Fibroblast of skin of left biceps (primary cell): ENCODE data around the gene PAGE2.
"Not testable (repeated sequence)": the region's sequence is repeated elsewhere in the genome, so short reads cannot be mapped to it uniquely, and the experiment has no call there.

Experiments
- DNase-seq, 2 experiments: peaks; one replicate each; pipeline ENCODE4 v3.0.0-alpha.2; 2013; ENCODE audit warnings: low read depth in 2 of 2

PAGE2 gene, protein sequence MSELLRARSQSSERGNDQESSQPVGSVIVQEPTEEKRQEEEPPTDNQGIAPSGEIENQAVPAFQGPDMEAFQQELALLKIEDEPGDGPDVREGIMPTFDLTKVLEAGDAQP

DNA sequence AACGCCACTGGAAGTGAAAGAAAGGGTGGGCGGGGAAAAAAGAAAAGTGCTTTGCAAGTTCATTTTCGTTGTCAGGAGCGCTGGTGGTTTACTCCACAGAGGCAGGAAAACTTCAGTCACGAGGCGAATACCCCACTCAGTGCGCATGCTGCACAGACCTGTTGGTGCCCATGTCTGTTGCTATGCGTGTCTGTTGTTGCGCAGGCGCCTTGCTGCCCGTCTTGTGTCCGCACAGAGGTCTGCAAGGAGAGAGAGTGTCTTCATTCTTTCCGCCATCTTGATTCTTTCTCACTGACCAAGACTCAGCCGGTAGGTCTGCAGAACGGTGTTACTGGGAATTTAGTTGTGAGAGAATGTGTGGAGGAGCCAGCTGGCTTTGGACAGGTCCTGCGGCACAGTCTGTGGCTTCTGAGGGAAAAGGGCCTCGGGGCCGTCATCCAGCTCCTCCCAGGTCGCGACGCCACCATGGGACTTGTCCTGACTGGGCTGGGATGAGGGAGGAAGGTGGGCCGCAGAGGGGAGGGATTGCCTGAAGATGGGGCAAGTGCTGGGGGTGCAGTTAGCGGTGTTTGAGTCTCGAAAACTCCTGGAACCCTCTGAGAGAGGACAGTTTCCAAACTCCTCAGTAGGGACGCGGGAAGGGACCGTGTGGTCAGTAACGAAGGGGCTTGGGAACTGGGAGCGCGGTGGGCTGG, at the start of gene PAGE2:
TSS of gene PAGE2 (plus strand) at position 224 of the 695 bp plus-strand sequence. CDS start 1,003 bp downstream, outside the sequence.
- no peak for DNase-seq

DNA sequence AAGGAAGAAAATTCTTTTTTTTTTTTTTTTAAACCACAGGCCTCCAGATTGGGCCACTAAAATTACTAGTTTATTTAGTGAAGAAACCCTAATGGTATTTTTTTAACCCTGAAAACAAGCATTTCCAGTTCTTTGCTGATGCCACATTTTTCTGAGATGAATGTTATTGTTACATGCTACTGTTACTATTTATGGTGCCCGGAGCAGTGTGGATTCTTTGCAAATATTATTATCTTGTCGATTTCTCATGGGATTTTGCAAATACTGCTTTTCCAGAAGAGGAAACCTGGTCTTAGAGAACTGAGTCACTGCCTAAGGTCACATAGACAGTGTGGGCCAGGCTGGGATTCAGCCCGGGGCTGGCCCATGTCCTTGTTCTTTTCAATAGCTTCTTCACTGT, 49.3 kb upstream of the PAGE2 start:
- no peak for DNase-seq

DNA sequence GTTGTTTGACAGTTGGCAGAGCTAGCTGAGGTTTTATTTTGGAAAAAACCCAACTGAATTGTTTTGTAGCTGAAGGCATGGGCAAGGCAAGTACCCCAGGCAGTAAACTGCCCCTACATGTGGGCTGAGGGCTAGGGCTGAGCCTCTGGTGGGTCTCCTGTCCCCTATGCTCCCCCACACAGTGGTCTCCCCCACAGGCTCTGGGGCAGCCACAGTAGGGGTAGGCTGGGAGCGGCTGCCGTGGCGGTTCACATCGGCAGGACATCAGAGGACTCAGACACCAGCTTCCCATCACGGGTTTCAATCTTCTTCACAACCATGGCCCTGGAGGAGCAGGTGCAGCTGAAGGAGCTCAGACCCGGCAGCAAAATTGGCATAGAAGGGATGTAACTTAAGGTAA, 47.3 kb upstream of the PAGE2 start:
- no peak for DNase-seq

DNA sequence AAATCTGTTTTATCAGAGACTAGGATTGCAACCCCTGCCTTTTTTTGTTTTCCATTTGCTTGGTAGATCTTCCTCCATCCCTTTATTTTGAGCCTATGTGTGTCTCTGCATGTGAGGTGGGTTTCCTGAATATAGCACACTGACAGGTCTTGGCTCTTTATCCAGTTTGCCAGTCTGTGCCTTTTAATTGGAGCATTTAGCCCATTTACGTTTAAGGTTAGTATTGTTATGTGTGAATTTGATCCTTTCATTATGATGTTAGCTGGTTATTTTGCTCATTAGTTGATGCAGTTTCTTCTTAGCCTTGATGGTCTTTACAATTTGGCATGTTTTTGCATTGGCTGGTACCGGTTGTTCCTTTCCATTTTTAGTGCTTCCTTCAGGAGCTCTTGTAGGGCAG, 38.2 kb upstream of the PAGE2 start:
- not testable (repeated sequence) for DNase-seq

DNA sequence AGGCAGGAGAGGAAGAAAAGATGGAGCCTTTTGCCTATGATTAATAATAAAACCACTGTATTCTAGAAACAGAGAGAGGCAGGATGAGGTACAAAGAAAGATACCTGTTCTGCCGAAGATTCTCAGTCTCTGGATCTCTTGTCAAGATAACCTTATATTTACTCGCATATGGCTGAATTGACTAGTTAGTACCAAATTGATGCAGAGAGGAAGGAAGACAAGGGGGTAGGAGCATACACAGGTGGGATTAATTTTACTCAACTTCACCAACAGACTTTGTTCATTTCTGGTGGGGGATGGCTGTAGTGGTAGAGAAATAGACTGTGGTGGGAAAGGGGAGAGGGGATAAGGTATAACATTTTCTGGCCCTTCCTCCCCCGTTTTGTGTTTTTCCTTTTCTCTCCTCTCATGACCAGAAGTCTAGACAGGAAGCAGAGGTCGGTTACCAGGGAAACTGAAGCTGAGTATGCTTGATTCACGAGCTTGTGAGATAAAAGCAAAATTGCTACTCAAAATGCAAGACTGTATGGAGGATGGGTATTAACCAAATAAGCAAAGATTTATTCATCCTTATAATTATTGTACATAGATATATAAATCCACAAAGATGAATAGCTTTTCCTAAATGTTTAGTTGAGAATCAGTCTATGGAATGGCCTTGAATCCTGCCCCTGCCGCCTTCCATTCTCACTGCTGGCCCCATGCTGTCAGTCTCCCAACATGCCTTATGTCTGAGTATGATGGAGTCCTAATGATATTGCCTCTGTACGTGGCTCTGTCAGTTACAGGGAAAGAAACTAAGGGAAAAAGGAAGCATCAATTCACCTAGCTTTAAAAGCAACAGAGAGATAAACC, 31.8 kb upstream of the PAGE2 start:
- DNase-seq = no peak

DNA sequence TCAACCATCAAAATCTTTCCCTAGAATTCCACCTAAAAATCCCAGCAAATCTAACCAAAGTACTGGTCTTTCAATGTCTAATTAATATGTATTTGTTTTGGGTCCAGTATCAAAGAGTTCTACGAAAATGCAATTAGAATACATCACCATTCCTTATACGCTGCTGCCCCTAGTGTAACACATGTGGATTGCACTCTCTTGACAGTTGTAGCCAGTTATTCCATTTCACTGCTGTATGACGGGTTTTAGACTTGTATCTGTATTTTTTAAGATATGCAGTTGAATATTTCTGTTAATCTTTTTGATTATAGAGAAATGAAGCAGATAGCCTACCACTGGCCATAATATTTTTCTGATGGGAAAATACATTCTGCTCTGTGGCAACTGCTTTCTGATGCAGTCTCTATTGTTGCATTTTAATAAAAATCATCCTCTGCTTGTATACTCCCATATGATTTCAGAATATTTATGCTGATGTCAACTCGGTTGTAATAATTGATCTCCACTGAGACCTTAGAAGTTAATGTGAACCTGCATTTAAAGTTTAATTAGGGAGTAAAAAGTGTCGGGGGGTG, 31.1 kb upstream of the PAGE2 start:
- DNase-seq = no peak

DNA sequence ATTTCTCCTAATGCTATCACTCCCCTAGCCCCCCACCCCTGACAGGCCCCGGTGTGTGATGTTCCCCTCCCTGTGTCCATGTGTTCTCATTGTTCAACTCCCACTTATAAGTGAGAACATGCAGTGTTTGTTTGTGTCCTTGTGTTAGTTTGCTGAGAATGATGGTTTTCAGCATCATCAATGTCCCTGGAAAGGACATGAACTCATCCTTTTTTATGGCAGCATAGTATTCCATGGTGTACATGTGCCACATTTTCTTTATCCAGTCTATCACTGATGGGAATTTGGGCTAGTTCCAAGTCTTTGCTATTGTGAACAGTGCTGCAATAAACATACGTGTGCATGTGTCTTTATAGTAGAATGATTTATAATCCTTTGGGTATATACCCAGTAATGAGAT, 21.6 kb upstream of the PAGE2 start:
- DNase-seq = not testable (repeated sequence)

DNA sequence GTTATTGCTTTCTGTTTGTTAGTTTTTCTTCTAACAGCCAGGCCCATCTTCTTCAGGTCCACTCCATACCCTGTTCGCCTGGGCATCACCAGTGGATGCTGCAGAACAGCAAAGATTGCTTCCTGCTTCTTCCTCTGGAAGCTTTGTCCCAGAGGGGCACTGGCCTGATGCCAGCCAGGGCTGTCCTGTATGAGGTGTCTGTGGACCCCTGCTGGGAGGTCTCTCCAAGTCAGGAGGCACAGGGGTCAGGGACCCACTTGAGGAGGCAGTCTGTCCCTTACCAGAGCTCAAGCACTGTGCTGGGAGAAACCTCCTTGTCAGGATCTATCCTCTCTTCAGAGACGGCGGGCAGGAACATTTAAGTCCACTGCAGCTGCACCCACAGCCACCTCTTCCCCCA, 16.5 kb upstream of the PAGE2 start:
- DNase-seq = no peak

DNA sequence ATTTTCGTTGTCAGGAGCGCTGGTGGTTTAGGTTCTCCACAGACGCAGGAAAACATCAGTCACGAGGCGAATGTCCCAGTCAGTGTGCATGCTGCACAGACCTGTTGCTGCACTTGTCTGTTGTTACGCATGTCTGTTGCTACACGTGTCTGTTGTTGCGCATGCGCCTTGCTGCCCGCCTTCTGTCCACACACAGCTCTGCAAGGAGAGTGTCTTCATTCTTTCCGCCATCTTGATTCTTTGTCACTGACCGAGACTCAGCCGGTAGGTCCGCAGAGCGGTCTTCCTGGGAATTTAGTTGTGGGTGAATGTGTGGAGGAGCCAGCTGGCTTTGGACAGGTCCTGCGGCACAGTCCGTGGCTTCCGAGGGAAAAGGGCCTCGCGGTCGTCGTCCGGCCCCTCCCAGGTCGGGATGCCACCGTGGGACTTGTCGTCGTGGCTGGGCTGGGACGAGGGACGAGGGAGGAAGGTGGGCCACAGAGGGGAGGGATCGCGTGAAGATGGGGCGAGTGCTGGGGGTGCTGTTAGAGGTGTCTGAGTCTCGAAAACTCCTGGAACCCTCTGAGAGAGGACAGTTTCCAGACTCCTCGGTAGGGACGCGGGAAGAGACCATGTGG, 13.9 kb upstream of the PAGE2 start, which contains the start of gene PAGE2B:
TSS of gene PAGE2B (plus strand) at position 180 of the 617 bp plus-strand sequence. CDS start 1,012 bp downstream, outside the sequence.
- DNase-seq = no peak

DNA sequence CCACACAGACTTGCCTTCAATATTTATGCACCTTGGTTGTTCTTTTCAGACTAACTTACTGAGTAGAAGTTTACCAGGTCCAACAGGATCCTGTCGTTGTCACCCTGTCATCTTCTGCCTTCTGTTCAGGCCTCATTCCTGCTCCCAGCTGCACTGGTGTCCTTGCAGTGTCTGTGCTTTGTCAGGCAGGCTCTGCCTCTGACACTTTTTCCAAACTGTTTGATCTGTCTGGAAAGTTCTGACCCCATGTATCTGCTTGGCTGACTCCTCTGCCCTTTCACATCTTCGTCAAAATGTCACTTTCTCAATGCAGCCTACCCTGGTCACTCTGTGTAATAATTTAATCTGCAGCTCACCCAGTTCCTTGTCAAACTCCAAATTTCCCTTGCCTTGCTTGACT, 9.9 kb downstream of the PAGE2 start:
- DNase-seq = no peak

DNA sequence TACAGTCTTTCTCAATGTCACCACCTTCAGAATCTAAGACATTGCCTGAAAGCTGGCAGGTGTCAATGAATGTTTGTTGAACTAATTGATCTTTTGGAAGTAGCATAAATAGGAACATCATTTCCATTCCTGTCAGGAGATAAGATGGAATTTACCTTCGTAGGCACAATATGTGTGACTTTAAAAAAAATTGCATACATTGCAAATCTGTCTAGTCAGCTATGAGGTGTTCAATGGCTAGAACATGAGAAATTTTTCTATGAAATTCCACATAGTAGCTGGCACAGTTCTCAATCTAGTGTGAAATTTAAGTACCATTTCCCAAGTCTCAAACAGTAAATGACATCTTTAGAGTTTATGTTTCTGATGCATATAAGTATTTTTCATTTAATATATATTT, 10.3 kb downstream of the PAGE2 start:
- no peak for DNase-seq

DNA sequence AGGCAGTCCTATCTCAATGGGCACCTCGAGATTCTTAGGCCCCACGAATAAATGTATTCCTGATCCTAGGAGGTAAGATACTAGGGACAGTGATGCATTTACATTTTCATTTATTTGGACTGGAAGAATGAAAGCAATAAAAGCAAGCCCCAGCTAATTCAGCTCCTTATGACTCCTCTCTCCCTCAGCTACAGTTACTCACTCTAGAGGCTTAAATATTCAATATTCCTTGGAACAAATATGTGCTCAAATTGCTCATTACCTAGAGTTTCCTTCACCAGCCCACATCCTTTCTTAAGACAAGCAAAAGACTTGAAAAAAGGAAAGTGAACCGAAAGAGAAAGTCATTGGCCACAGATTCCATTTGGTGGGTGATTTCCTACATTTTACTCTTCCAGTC, 13.9 kb downstream of the PAGE2 start:
- no peak for DNase-seq

DNA sequence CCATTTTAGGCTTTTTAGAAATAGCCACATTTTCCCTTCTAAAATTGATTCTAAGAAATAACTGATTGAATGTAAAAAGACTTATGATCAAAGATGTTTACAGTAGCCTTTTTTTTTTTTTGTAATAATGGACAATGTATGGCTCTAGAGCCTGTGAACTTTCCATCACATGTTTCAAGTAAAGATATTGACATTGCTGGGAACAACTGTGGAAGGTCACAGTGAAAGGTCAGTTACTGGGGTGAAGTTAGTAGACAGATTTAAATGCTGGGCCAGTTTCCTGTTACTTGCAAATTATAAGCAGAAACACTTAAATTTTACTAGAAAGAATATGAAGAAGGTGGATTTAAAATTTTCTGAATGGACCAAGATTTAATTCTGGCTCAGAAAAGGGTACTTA, 18.4 kb downstream of the PAGE2 start:
- no peak for DNase-seq

DNA sequence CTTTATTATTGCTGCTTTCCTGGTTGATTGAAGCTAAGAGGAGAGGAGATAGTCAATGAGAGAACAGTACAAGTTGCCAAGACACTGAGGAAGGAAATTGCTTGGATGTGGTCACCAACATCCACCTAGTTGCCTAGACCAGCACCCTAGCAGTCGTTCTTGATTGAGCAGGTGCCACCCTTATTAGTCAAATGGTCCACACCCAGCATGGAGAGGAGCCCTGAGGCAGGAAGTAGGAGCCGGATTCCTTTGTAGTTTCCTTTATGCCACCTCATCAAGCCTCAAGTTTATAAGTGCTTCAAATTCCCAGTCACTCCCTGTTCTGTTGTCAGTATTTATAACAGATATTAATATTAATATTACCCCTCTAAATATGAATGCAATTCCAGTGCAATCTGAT, 19.1 kb downstream of the PAGE2 start:
- DNase-seq = no peak

DNA sequence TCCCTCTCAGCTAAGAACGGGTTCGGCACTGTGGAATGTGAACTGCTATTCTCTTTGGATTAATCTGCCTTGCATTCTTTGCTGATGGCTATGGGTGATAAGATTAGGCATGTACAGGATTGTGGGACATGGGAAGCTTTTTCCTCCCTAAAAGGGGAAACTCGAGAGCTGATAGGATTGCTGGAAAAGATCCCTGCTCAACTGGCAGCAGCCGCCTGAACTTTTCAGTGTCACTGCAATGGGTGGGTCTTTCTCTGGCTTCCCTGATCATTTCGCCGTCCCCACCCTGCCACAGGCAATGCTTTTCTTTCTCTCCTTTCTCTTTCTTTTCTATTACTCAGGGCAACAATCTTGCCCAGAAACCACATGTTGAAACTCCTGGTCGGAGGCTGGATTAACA, 20.5 kb downstream of the PAGE2 start:
- no peak for DNase-seq

DNA sequence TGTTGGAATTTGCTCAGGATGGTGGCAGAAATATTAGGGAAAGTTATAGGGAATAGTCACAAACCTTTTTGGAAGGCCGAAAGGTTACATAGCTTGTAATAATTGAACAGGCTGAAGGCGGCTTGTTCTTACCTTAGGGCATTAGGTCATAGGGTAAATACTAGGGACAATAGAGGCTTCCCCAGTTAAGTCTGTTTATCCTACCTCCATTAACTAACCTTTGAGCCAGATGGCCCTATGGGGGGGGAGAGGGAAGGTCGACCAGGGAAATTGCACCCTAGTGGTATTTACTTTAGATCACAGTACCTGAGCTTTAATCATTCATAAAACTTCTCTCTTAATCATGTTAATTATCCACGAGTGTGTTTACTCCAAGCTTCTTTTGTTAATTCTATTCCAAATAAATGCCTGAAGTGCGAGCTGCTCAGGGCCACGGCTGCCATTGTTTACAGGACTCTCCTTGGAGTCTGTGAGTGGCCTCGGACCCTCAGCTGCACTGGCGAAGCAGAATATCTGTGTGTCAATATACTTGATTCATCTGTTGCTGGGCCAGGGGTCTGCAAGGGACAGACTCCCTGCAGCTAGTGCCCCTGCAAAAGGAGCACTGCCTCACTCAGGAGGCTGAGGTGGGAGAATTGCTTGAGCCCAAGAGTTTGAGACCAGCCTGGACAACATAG, 22.9 kb downstream of the PAGE2 start:
- no peak for DNase-seq

DNA sequence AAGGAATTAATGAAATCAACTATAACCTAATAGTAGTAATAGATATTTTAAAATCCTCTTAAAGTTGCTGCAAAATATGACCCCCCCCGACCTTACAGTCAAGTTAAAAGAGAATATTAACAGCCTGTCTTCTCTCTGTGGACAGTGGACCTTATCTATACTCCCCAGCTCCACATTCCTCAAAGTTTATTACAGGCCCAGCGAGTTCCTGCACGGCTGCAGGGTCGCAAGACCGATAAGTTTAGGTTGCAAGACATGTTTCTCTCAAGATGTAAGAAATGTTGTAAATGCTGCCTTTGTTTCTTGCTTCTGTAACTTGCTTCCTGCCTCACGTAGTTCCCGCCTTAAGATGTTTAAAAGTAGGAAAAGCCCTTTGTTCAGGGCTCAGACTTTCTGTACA, 27.8 kb downstream of the PAGE2 start:
- not testable (repeated sequence) for DNase-seq

DNA sequence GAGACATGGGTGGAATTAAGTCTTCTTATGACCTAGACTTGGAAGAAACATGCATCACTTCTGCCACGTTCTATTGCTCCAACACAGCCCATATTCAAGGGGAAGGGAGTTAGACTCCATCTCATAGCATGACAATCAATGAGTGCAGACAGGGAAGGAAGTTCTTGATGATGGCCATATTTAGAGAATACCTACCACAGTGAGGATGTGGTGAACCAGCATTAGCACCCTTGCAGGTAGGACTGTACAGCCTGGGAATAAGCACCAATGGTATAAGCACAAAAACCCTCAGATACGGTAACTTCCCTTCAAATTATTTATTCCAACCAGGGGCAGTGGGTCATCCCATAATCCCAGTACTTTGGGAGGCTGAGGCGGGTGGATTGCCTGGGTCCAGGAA, 29.8 kb downstream of the PAGE2 start:
- DNase-seq = no peak

DNA sequence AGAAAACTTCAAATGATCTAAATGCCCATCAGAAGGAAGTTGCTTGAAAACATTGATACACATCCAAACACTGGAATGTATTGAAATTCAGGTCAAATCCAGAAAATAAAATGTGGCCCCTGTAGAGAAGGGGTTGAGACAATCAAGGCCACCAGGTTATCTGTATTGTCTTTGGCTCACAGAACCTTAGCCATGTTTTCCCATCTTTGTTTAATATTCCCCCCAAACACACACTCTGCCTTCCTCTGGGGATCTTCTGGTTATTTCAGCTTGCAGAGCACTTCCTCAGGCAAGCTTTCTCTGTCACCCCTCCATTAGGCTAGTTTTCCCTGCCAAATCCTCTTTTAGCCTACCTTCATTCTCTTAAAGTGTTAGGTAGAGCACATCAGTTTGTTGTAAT, 30.5 kb downstream of the PAGE2 start:
- no peak for DNase-seq

DNA sequence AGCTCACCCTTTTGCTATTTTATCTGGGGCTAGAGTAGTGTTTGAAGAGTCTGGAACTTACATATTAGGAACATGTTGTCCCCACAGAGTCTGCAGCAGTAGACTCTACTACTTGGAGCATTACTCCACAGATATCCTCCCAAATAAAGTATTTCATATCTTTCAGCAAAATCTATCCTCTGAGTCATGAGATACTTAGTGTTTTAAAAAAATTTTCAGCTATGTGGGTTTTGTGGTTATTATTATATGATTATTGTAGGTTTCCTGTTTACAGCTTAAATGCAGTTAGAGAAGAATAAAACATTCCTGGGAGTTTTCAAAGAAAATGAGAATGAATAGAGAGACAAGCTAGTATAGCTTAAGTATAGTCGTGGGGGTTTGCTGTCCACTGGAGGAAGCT, 30.9 kb downstream of the PAGE2 start:
- no peak for DNase-seq

DNA sequence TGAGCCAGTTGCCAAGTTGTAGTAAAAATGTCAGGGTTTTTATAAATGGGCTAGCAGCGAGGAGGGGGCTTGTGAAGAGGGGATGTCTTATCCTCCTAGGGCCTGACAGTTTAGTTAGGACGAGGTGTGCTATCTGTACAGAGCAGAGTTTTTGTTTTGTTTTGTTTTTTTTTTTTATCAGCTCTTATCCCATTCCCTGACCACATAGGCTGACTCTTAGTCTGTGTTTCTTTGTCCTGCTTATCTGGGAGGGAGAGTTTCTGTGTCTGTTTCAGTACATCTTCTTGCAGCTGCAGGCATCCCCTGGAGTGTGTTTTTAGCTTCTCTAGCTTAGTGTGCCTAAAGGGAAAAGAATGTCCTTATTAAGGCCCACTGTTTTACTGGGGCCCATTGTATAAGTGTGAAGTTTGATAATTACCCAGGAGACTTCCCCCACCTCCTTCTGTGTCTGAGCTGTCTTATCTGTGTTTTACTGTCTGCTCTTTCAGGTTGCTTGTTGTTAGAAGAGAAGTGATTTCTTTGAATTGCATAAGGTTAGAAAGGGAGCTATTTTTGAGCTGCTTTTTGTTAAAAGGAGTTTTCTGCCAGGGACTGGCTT, 32.0 kb downstream of the PAGE2 start:
- DNase-seq = no peak
